ENCODE data around the gene RNF220.
A peak's percentile ranks its signal among the peaks of the same experiment; 100 is the strongest.

Gene RNF220

GRCh38 chr1:44405031-44405797 lies at the start of gene RNF220:
TSS of gene RNF220 (plus strand) at chr1:44405255.
- DNase-seq (ENCODE audit: low read depth, low spot score): peak; percentile 87

GRCh38 chr1:44355582-44356305 lies 49.3 kb upstream of the RNF220 start:
- DNase-seq (ENCODE audit: low read depth, low spot score): no peak

GRCh38 chr1:44357710-44358109 lies 47.3 kb upstream of the RNF220 start:
- no peak for DNase-seq (ENCODE audit: low read depth, low spot score)

- no peak for DNase-seq (ENCODE audit: low read depth, low spot score)
These were observed 45.7 kb upstream of the RNF220 start for GRCh38 chr1:44359234-44359935.

GRCh38 chr1:44361478-44361877 lies 43.6 kb upstream of the RNF220 start:
- no peak for DNase-seq (ENCODE audit: low read depth, low spot score)

GRCh38 chr1:44366371-44366975 lies 38.6 kb upstream of the RNF220 start:
- no peak for DNase-seq (ENCODE audit: low read depth, low spot score)

GRCh38 chr1:44367944-44368343 lies 37.1 kb upstream of the RNF220 start:
- DNase-seq (ENCODE audit: low read depth, low spot score): no peak

- DNase-seq (ENCODE audit: low read depth, low spot score): peak; percentile 17
These were observed 36.4 kb upstream of the RNF220 start for GRCh38 chr1:44368471-44369151.

- DNase-seq (ENCODE audit: low read depth, low spot score): no peak
These were observed 33.8 kb upstream of the RNF220 start for GRCh38 chr1:44371206-44371605.

GRCh38 chr1:44375547-44375946 lies 29.5 kb upstream of the RNF220 start:
- no peak for DNase-seq (ENCODE audit: low read depth, low spot score)

GRCh38 chr1:44377925-44378784 lies 26.9 kb upstream of the RNF220 start:
- peak; percentile 48 for DNase-seq (ENCODE audit: low read depth, low spot score)

- DNase-seq (ENCODE audit: low read depth, low spot score): no peak
These were observed 24.3 kb upstream of the RNF220 start for GRCh38 chr1:44380666-44381177.

GRCh38 chr1:44388551-44388950 lies 16.5 kb upstream of the RNF220 start:
- no peak for DNase-seq (ENCODE audit: low read depth, low spot score)

- no peak for DNase-seq (ENCODE audit: low read depth, low spot score)
These were observed 15.6 kb upstream of the RNF220 start for GRCh38 chr1:44389437-44389836.

- no peak for DNase-seq (ENCODE audit: low read depth, low spot score)
These were observed 14.8 kb upstream of the RNF220 start for GRCh38 chr1:44390277-44390676.

- DNase-seq (ENCODE audit: low read depth, low spot score): no peak
These were observed 3.5 kb upstream of the RNF220 start for GRCh38 chr1:44401256-44402228.

- no peak for DNase-seq (ENCODE audit: low read depth, low spot score)
These were observed 1.0 kb downstream of the RNF220 start for GRCh38 chr1:44405798-44406736.
